ENCODE data around the gene FOXP4. TPM values are rescaled to one million over a fixed set of nuclear protein-coding genes. Genes with fewer than 3 reads are reported as not detected.

FOXP4 gene
- total RNA-seq, 1 experiment from 2014 or later: 2.7 TPM

- no peak for DNase-seq (ENCODE audit: low spot score)
These were observed 17.0 kb downstream of the FOXP4 start for GRCh38 chr6:41563060-41563776.

GRCh38 chr6:41564448-41565142 lies 18.4 kb downstream of the FOXP4 start:
- no peak for DNase-seq (ENCODE audit: low spot score)

GRCh38 chr6:41565701-41566100 lies 19.5 kb downstream of the FOXP4 start:
- no peak for DNase-seq (ENCODE audit: low spot score)

GRCh38 chr6:41566961-41567360 lies 20.8 kb downstream of the FOXP4 start:
- DNase-seq (ENCODE audit: low spot score): no peak

- no peak for DNase-seq (ENCODE audit: low spot score)
These were observed 21.5 kb downstream of the FOXP4 start for GRCh38 chr6:41567684-41568083.

- DNase-seq (ENCODE audit: low spot score): no peak
These were observed 22.0 kb downstream of the FOXP4 start for GRCh38 chr6:41568202-41568584.

- no peak for DNase-seq (ENCODE audit: low spot score)
These were observed 22.6 kb downstream of the FOXP4 start for GRCh38 chr6:41568585-41569384.

- no peak for DNase-seq (ENCODE audit: low spot score)
These were observed 24.1 kb downstream of the FOXP4 start for GRCh38 chr6:41570259-41570615.

- DNase-seq (ENCODE audit: low spot score): no peak
These were observed 25.0 kb downstream of the FOXP4 start for GRCh38 chr6:41571021-41571780.

GRCh38 chr6:41572613-41573012 lies 26.4 kb downstream of the FOXP4 start:
- no peak for DNase-seq (ENCODE audit: low spot score)

GRCh38 chr6:41573276-41573675 lies 27.1 kb downstream of the FOXP4 start:
- no peak for DNase-seq (ENCODE audit: low spot score)

GRCh38 chr6:41573985-41574384 lies 27.8 kb downstream of the FOXP4 start:
- no peak for DNase-seq (ENCODE audit: low spot score)

- DNase-seq (ENCODE audit: low spot score): no peak
These were observed 29.4 kb downstream of the FOXP4 start for GRCh38 chr6:41575598-41575997.

- no peak for DNase-seq (ENCODE audit: low spot score)
These were observed 30.5 kb downstream of the FOXP4 start for GRCh38 chr6:41576667-41577066.

- DNase-seq (ENCODE audit: low spot score): peak; percentile 43
These were observed 31.4 kb downstream of the FOXP4 start for GRCh38 chr6:41577356-41578216.

GRCh38 chr6:41578217-41579087 lies 32.3 kb downstream of the FOXP4 start:
- DNase-seq (ENCODE audit: low spot score): peak; percentile 78

- DNase-seq (ENCODE audit: low spot score): no peak
These were observed 33.0 kb downstream of the FOXP4 start for GRCh38 chr6:41579088-41579610.

- DNase-seq (ENCODE audit: low spot score): no peak
These were observed 34.5 kb downstream of the FOXP4 start for GRCh38 chr6:41580690-41581089.

GRCh38 chr6:41581381-41581991 lies 35.3 kb downstream of the FOXP4 start:
- peak; percentile 88 for DNase-seq (ENCODE audit: low spot score)

Measured in H4 (cell line).